A549 (cell line): Measurements from ENCODE around the gene EXOC3. TPM values are rescaled to one million over a fixed set of nuclear protein-coding genes. Genes with fewer than 3 reads are reported as not detected.

Source experiments
- ATAC-seq, 2 experiments: fragments of 200-7000 bp in 1 of 2; fragments of >200 bp in 1 of 2; cut with Nextera tagmentation in 1 of 2; cut with Tn5 transposase in 1 of 2; 3 replicates each; pipeline versions ENCODE4 v1.8.0 to v1.9.1; 2018 to 2020; ENCODE audit warnings: mild to moderate bottlenecking in 1 of 2, moderate library complexity in 1 of 2
- CTCF ChIA-PET: fragments of 300-600 bp; sonication (Branson Sonifier 250); formaldehyde crosslinking; extraction: SDS; loops from one replicate; lab custom pipeline; 2021; ENCODE audit warnings: antibody characterized with exemption, inconsistent platforms; lab: Yijun Ruan, JAX
- POLR2A ChIA-PET: fragments of 350-600 bp; formaldehyde crosslinking; extraction: SDS; loops from one replicate; lab custom pipeline; 2021; ENCODE audit warnings: antibody characterized with exemption, inconsistent platforms; lab: Yijun Ruan, JAX
- DNase-seq, 2 experiments: peaks; one replicate each; pipeline versions ENCODE4 v3.0.0 to v3.0.0-alpha.2; 2011 to 2016; ENCODE audit warnings: low read depth in 1 of 2, low spot score in 1 of 2
- FAIRE-seq: peaks from 2 replicates; lab custom pipeline; 2011; peaks lifted over from hg19 to GRCh38; lab: Jason Lieb, UNC
- H3K27ac ChIP-seq, 2 experiments: fragments of >200 bp; sonication (Bioruptor Twin); formaldehyde crosslinking; 3 replicates each; pipeline ENCODE4 v1.5.1; 2016 to 2017
- H3K4me1 ChIP-seq: fragments of >200 bp; sonication (Bioruptor Twin); formaldehyde crosslinking; 3 replicates; pipeline ENCODE4 v1.6.1; 2016
- H3K4me2 ChIP-seq: fragments of >200 bp; sonication (Bioruptor Twin); formaldehyde crosslinking; 3 replicates; pipeline ENCODE4 v1.6.1; 2016
- H3K4me3 ChIP-seq: fragments of >200 bp; sonication (Bioruptor Twin); formaldehyde crosslinking; 3 replicates; pipeline ENCODE4 v1.5.1; 2016
- H3K9me3 ChIP-seq: fragments of >200 bp; sonication (Bioruptor Twin); formaldehyde crosslinking; 3 replicates; pipeline ENCODE4 v1.6.1; 2016
- BHLHE40 ChIP-seq: IDR thresholded peaks from 2 replicates; pipeline ENCODE4 v1.6.1; 2012; ENCODE audit warnings: low read depth, low read length, inconsistent platforms
- CEBPB ChIP-seq, 2 experiments: fragments of >200 bp in 1 of 2; sonication (Bioruptor Twin) in 1 of 2; formaldehyde crosslinking in 1 of 2; IDR thresholded peaks; 2 replicates each; pipeline ENCODE4 v1.6.1; 2012 to 2016
- CHD4 ChIP-seq: fragments of 200-600 bp; sonication (generic); IDR thresholded peaks from 2 replicates; pipeline ENCODE4 v1.6.1; 2016; ENCODE audit warnings: antibody characterized with exemption, mild to moderate bottlenecking, borderline replicate concordance
- EP300 ChIP-seq, 2 experiments: fragments of >200 bp; sonication (Bioruptor Twin); formaldehyde crosslinking; IDR thresholded peaks; 2 replicates in 1 of 2; 3 replicates in 1 of 2; pipeline ENCODE4 v1.6.1; 2016 to 2017
- ESRRA ChIP-seq: fragments of 150-350 bp; IDR thresholded peaks from 2 replicates; pipeline ENCODE4 v1.6.1; 2014; ENCODE audit warnings: mild to moderate bottlenecking, low read length, borderline replicate concordance
- FOSL2 ChIP-seq, 2 experiments: fragments of 450-650 bp in 1 of 2; fragments of >200 bp in 1 of 2; sonication (Bioruptor Twin) in 1 of 2; formaldehyde crosslinking; IDR thresholded peaks; 2 replicates each; pipeline versions ENCODE4 v1.5.0 to v1.6.1; 2016 to 2020; ENCODE audit warnings: mild to moderate bottlenecking in 1 of 2, moderate library complexity in 1 of 2
- HDAC2 ChIP-seq: fragments of 200-600 bp; sonication (generic); IDR thresholded peaks from 2 replicates; pipeline ENCODE4 v1.6.1; 2016
- HOXB13 ChIP-seq: fragments of 250-450 bp; sonication (Bioruptor Pico); IDR thresholded peaks from 2 replicates; pipeline ENCODE4 v1.5.0; 2020; ENCODE audit warnings: low read depth, mild to moderate bottlenecking, moderate library complexity
- KDM1A ChIP-seq: fragments of 200-600 bp; sonication (generic); IDR thresholded peaks from 2 replicates; pipeline ENCODE4 v1.6.1; 2016; ENCODE audit warnings: low read depth, mild to moderate bottlenecking
- MAFK ChIP-seq: fragments of 450-650 bp; IDR thresholded peaks from 2 replicates; pipeline ENCODE4 v1.6.1; 2014; ENCODE audit not compliant: partially characterized antibody
- MYC ChIP-seq: IDR thresholded peaks from 2 replicates; pipeline ENCODE4 v1.6.1; 2012; ENCODE audit warnings: mild to moderate bottlenecking, inconsistent platforms, low read length, improper control_type of control experiment, borderline replicate concordance
- NFE2L2 ChIP-seq: fragments of 150-350 bp; conservative IDR thresholded peaks from 2 replicates; pipeline ENCODE4 v1.6.1; 2014; ENCODE audit warnings: low read length
- NPAS2 ChIP-seq: fragments of 250-450 bp; sonication (Bioruptor Pico); IDR thresholded peaks from 2 replicates; pipeline ENCODE4 v1.8.0; 2022; ENCODE audit warnings: mild to moderate bottlenecking, moderate library complexity, borderline replicate concordance
- NR3C1 ChIP-seq: fragments of >200 bp; sonication (Bioruptor Twin); formaldehyde crosslinking; IDR thresholded peaks from 3 replicates; pipeline ENCODE4 v1.6.1; 2017
- POLR2AphosphoS2 ChIP-seq: conservative IDR thresholded peaks from 2 replicates; pipeline ENCODE4 v1.6.1; 2012; ENCODE audit warnings: low read length, improper control_type of control experiment, inconsistent platforms
- RAD21 ChIP-seq, 2 experiments: fragments of >200 bp in 1 of 2; sonication (Bioruptor Twin) in 1 of 2; formaldehyde crosslinking in 1 of 2; IDR thresholded peaks in 1 of 2; conservative IDR thresholded peaks in 1 of 2; 2 replicates in 1 of 2; 3 replicates in 1 of 2; pipeline ENCODE4 v1.6.1; 2012 to 2018; ENCODE audit warnings: inconsistent platforms in 1 of 2
- RARB ChIP-seq: fragments of 250-450 bp; sonication (Bioruptor Pico); IDR thresholded peaks from 2 replicates; pipeline ENCODE4 v1.8.0; 2021; ENCODE audit warnings: mild to moderate bottlenecking, moderate library complexity
- RFX5 ChIP-seq: fragments of 450-650 bp; IDR thresholded peaks from 2 replicates; pipeline ENCODE4 v1.7.1; 2014; ENCODE audit warnings: antibody characterized with exemption, mild to moderate bottlenecking, moderate library complexity
- SMC3 ChIP-seq: fragments of >200 bp; sonication (Bioruptor Twin); formaldehyde crosslinking; IDR thresholded peaks from 3 replicates; pipeline ENCODE4 v1.6.1; 2018; ENCODE audit warnings: inconsistent platforms
- TP53 ChIP-seq: fragments of 250-450 bp; sonication (Bioruptor Pico); IDR thresholded peaks from 2 replicates; pipeline ENCODE4 v1.5.0; 2021; ENCODE audit warnings: mild to moderate bottlenecking, moderate library complexity
- ZC3H11A ChIP-seq: fragments of 450-650 bp; IDR thresholded peaks from 2 replicates; pipeline ENCODE4 v1.6.1; 2014; ENCODE audit warnings: antibody characterized with exemption, mild to moderate bottlenecking
- ZSCAN20 ChIP-seq: fragments of 250-450 bp; sonication (Bioruptor Pico); IDR thresholded peaks from 2 replicates; pipeline ENCODE4 v1.8.0; 2022; ENCODE audit warnings: mild to moderate bottlenecking, moderate library complexity
- WGBS: methylation state at CpG from one replicate; pipeline ENCODE4 v1.1.6; 2017; ENCODE audit errors: missing lambda C conversion rate; 5-methylcytosine and 5-hydroxymethylcytosine counted together
- polyA plus RNA-seq, 4 experiments: library from polyadenylated mRNA; depleted of rRNA in 3 of 4; stranded (reverse); fragments of >200 nt; fragmentation: RNase III in 1 of 4; extraction: RNeasy Plus Mini Kit Qiagen cat#74134 plus additional on column Dnase treatment in 1 of 4; gene quantifications; 2 replicates in 3 of 4; 3 replicates in 1 of 4; pipeline ENCODE4 v1.2.3, GENCODE V29; 2011 to 2017
- TF ChIP-seq, protein P1 (sequence below): fragments of 250-450 bp; sonication (Bioruptor Pico); IDR thresholded peaks from 2 replicates; pipeline ENCODE4 v1.5.0; 2021; ENCODE audit warnings: mild to moderate bottlenecking, moderate library complexity, borderline replicate concordance
- TF ChIP-seq, protein P2 (sequence below): IDR thresholded peaks from 2 replicates; pipeline ENCODE4 v1.6.1; 2012
- TF ChIP-seq, protein P3 (sequence below): fragments of >200 bp; sonication (Bioruptor Twin); formaldehyde crosslinking; IDR thresholded peaks from 2 replicates; pipeline ENCODE4 v1.6.1; 2016
- TF ChIP-seq, protein P4 (sequence below): fragments of 150-350 bp; IDR thresholded peaks from 2 replicates; pipeline ENCODE4 v1.6.1; 2014; ENCODE audit warnings: low read depth, mild to moderate bottlenecking, low read length
- TF ChIP-seq, protein P5 (sequence below): IDR thresholded peaks from 2 replicates; pipeline ENCODE4 v1.6.1; 2012
- TF ChIP-seq, protein P6 (sequence below): IDR thresholded peaks from 2 replicates; pipeline ENCODE4 v1.6.1; 2012; ENCODE audit warnings: low read depth, borderline replicate concordance

The EXOC3 gene
- polyA plus RNA-seq, 2 of the 4 experiments (the other 2 are of a cell fraction) = 20.0 to 33.6 TPM

DNA sequence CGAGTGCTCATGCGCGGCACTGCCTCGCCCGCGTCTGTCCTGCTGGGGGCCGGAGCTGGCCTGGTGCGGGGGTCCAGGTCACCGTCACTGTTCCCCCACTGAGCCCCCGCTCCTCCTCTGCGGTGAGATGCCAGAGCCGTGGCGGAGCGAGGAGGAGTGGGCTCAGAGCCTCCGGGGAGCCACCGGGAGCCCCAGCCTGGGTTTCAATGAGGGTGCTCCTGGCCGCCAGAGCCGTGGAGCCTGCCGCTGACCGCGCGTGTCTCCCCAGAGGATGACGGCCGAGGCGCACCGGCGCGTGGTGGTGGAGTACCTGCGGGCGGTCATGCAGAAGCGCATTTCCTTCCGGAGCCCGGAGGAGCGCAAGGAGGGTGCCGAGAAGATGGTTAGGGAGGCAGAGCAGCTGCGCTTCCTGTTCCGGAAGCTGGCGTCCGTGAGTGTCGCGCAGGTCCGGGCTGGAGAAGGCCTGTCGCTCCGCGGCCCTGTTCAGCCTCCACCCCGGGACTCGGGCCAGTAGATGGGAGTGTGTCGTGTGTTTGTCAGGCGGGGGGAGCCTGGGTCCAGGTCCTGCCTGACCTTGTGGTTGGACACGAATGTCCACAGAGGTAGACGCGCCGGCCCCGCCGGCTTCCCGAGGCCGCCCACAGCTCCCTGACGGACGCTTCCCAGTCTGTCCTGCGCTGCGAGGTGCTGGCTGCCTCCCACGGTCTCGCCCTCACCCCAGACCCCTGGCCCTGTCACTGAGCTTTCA lies 22.0 kb downstream of the EXOC3 start:
- Histone ChIP-seq H3K4me3 (no peak overlapping the region), H3K4me1 (no peaks in the 10 kb centered on the region), H3K9me3 (no peaks in the 10 kb centered on the region), H3K27ac (no peak overlapping the region)
- ChIA-PET CTCF (interaction anchor here (1.4 to 2.3 kb wide), 2 partner anchors 18 to 19 kb away, joined by 4 to 9 read pairs; no protein-coding TSS in a partner anchor), POLR2A (no interaction called here)
- ATAC-seq (no peak; a peak in 1 of 6 replicates), FAIRE-seq (no peak)
- TF ChIP-seq NPAS2 (CRISPR knock-in tag) (no peak), RARB (CRISPR knock-in tag) (no peak), FOSL2 (IDR thresholded peaks at IDR 0.05) (no peak), FOSL2 (CRISPR knock-in tag; IDR thresholded peaks at IDR 0.05) (no peak), HDAC2 (no peak), MYC (no peak), HOXB13 (CRISPR knock-in tag) (no peak), SMC3 (no peak), ZSCAN20 (CRISPR knock-in tag) (no peak), CEBPB (IDR thresholded peaks at IDR 0.05) (no peak), ESRRA (no peak), MAFK (no peak), NFE2L2 (no peak), NR3C1 (no peak), KDM1A (no peak), RAD21 (conservative IDR thresholded peaks at IDR 0.05 in 1 of 2, IDR thresholded peaks at IDR 0.05 in 1 of 2) (no peak)
- TF ChIP-seq, protein P1, sequence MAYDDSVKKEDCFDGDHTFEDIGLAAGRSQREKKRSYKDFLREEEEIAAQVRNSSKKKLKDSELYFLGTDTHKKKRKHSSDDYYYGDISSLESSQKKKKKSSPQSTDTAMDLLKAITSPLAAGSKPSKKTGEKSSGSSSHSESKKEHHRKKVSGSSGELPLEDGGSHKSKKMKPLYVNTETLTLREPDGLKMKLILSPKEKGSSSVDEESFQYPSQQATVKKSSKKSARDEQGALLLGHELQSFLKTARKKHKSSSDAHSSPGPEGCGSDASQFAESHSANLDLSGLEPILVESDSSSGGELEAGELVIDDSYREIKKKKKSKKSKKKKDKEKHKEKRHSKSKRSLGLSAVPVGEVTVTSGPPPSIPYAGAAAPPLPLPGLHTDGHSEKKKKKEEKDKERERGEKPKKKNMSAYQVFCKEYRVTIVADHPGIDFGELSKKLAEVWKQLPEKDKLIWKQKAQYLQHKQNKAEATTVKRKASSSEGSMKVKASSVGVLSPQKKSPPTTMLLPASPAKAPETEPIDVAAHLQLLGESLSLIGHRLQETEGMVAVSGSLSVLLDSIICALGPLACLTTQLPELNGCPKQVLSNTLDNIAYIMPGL (CRISPR knock-in tag) = no peak
- TF ChIP-seq, protein P2, sequence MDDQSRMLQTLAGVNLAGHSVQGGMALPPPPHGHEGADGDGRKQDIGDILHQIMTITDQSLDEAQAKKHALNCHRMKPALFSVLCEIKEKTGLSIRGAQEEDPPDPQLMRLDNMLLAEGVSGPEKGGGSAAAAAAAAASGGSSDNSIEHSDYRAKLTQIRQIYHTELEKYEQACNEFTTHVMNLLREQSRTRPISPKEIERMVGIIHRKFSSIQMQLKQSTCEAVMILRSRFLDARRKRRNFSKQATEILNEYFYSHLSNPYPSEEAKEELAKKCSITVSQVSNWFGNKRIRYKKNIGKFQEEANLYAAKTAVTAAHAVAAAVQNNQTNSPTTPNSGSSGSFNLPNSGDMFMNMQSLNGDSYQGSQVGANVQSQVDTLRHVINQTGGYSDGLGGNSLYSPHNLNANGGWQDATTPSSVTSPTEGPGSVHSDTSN = no peak
- TF ChIP-seq, protein P3, sequence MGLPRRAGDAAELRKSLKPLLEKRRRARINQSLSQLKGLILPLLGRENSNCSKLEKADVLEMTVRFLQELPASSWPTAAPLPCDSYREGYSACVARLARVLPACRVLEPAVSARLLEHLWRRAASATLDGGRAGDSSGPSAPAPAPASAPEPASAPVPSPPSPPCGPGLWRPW = no peak
- TF ChIP-seq, protein P4, sequence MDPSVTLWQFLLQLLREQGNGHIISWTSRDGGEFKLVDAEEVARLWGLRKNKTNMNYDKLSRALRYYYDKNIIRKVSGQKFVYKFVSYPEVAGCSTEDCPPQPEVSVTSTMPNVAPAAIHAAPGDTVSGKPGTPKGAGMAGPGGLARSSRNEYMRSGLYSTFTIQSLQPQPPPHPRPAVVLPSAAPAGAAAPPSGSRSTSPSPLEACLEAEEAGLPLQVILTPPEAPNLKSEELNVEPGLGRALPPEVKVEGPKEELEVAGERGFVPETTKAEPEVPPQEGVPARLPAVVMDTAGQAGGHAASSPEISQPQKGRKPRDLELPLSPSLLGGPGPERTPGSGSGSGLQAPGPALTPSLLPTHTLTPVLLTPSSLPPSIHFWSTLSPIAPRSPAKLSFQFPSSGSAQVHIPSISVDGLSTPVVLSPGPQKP = no peak
- TF ChIP-seq, all 56 proteins: peak for 0
- DNase-seq = no peak
- WGBS = 96% methylated on average over 56 of the region's 63 CpGs
- no peak overlapping the region for H3K4me2 ChIP-seq

DNA sequence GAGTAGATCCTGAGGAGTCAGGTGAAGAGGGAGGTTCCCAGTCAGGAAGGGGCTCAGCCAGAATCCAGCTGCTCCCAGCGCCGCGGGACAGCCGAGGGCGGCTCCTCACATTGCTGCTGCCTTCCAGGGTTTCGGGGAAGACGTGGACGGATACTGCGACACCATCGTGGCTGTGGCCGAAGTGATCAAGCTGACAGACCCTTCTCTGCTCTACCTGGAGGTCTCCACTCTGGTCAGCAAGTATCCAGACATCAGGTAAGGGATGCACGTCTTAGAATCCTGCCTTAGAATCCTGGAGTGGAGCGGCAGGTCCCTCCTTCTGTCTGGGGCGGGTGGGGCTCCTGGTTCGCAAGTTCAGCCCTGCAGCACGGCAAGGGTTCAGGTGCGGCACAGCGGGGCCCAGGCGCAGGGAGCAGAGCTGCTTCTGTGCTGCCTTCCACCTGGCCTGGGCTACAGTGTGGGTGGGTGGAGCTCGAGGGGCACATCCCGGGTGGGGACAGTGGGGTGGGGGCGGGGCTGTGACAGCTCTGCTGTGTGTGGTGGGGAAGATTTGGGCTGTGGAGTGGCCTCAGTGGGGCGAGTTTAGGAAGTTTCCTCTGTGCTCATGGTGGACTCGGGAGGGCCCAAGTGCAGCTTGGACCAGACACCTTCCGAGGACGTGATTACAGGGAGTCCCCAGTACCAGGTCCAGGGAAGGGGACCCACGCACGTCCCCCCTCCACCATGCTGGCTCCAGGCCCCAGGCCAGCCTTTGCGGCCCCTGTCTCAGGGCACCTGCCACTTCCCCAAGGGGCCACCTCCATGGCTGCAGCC lies 22.8 kb downstream of the EXOC3 start:
- Histone ChIP-seq H3K4me3 (no peak overlapping the region), H3K27ac (no peak overlapping the region), H3K9me3 (no peaks in the 10 kb centered on the region), H3K4me1 (no peaks in the 10 kb centered on the region), H3K4me2 (no peak overlapping the region)
- FAIRE-seq (no peak), ATAC-seq (no peak; a peak in 1 of 6 replicates), DNase-seq (no peak)
- WGBS = 89% methylated on average over 20 of the region's 29 CpGs
- ChIA-PET POLR2A (no interaction called here), CTCF (interaction anchor here (0.5 to 2.3 kb wide), 2 partner anchors 19 to 157 kb away, joined by 3 to 9 read pairs; no protein-coding TSS in a partner anchor)
- no peak for TF ChIP-seq NPAS2 (CRISPR knock-in tag)
- TF ChIP-seq, protein P2 = no peak
- TF ChIP-seq BHLHE40 = no peak
- TF ChIP-seq, protein P5, sequence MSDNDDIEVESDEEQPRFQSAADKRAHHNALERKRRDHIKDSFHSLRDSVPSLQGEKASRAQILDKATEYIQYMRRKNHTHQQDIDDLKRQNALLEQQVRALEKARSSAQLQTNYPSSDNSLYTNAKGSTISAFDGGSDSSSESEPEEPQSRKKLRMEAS = no peak
- no peak for TF ChIP-seq RFX5
- TF ChIP-seq, protein P6, sequence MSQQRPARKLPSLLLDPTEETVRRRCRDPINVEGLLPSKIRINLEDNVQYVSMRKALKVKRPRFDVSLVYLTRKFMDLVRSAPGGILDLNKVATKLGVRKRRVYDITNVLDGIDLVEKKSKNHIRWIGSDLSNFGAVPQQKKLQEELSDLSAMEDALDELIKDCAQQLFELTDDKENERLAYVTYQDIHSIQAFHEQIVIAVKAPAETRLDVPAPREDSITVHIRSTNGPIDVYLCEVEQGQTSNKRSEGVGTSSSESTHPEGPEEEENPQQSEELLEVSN = no peak
- no peak for TF ChIP-seq ZC3H11A
- no peak for TF ChIP-seq POLR2AphosphoS2
- TF ChIP-seq, protein P3 = no peak
- TF ChIP-seq CHD4 = no peak
- TF ChIP-seq TP53 = no peak
- no peak for TF ChIP-seq EP300 (IDR thresholded peaks at IDR 0.05)
- no peak for TF ChIP-seq FOSL2 (IDR thresholded peaks at IDR 0.05)
- no peak for TF ChIP-seq FOSL2 (CRISPR knock-in tag; IDR thresholded peaks at IDR 0.05)
